OCI-LY3 (cell line): ENCODE measurements around the gene CHD2.

Experiments used
- EZH2phosphoT487 ChIP-seq: fragments of 200-600 bp; shearing (Covaris generic); IDR thresholded peaks from 2 replicates; pipeline ENCODE4 v1.6.1; 2018; ENCODE audit warnings: antibody characterized with exemption, mixed run types, low read depth
- TF ChIP-seq, protein P1 (sequence below): fragments of 200-600, 300-600 bp; sonication (generic); IDR thresholded peaks from 2 replicates; pipeline ENCODE4 v1.5.1; 2014; ENCODE audit warnings: antibody characterized with exemption, low read length, low read depth

DNA sequence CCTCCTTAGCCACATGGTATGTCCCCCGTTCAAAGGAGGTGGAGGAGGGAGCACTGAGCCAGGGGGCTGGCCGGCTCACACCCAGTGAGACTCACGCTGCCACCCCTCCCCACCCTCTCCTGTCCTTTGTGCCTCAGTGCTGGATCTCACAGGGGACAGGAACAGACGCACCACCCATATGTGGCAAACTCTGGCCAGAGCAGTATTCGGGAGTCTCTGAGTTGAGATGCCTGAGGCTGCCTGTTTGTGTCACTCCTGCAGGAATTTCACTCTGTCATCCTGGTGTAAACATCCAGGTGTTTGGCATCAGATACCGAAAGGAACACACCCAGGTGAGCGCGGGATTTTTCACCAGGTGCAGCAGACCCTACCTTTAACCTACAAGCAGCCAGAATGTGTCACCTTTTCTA lies 163.1 kb downstream of the CHD2 start:
- TF ChIP-seq, protein P1, sequence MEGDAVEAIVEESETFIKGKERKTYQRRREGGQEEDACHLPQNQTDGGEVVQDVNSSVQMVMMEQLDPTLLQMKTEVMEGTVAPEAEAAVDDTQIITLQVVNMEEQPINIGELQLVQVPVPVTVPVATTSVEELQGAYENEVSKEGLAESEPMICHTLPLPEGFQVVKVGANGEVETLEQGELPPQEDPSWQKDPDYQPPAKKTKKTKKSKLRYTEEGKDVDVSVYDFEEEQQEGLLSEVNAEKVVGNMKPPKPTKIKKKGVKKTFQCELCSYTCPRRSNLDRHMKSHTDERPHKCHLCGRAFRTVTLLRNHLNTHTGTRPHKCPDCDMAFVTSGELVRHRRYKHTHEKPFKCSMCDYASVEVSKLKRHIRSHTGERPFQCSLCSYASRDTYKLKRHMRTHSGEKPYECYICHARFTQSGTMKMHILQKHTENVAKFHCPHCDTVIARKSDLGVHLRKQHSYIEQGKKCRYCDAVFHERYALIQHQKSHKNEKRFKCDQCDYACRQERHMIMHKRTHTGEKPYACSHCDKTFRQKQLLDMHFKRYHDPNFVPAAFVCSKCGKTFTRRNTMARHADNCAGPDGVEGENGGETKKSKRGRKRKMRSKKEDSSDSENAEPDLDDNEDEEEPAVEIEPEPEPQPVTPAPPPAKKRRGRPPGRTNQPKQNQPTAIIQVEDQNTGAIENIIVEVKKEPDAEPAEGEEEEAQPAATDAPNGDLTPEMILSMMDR: no peak
- no peak for TF ChIP-seq EZH2phosphoT487
